Left lobe of liver (tissue), 2 donors: ENCODE measurements around the gene VPS33A. TPM values are rescaled to one million over a fixed set of nuclear protein-coding genes. Genes with fewer than 3 reads are reported as not detected.

Source experiments
- ATAC-seq: fragments of 200-7000 bp; cut with Tn5 transposase; one replicate; pipeline ENCODE4 v1.9.1; 2020; ENCODE audit warnings: mild to moderate bottlenecking, moderate library complexity
- DNase-seq: peaks from one replicate; pipeline ENCODE4 v3.0.0-alpha.2; 2020; ENCODE audit warnings: low spot score
- total RNA-seq: library from RNA; stranded (reverse); gene quantifications from one replicate; pipeline ENCODE4 v1.2.1, GENCODE V29; 2021
- donor health status: DM: no; HTN: no; CAD: no; lungs with moderate emphysema.
- donor health status: DM: no; HTN: yes; CAD: no.

Gene VPS33A
- total RNA-seq, 1 donor from 2014 or later = 8.4 TPM

DNA sequence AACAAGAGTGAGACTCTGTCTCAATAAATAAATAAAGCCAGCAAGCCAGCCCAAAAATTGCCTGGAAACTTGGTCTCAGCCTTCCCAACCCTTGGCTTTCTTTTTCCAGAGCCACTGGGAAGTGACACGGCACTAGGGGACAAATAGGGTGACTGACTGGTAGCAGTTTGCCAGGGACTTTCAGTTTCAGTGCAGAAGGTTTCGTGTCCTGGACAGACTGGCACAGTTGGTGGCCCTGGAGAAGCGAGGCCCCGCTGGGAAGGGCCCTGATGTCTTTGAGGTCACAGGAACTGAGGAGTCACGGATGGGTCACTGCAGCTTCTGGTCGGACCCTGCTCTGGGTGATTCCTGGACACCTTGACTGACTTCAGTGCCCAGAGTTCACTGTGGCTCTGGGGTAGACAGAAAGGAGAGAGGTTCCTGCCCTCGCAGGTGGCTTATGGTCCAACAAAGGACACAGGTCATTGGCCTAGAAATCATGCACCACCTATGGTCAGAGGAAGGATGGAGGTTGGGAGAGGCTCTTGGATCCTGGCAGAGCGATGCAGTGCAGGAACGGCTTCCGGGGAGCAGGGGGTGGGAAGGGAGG is 80.7 kb downstream of the VPS33A start:
- peak; percentile 50 for DNase-seq

DNA sequence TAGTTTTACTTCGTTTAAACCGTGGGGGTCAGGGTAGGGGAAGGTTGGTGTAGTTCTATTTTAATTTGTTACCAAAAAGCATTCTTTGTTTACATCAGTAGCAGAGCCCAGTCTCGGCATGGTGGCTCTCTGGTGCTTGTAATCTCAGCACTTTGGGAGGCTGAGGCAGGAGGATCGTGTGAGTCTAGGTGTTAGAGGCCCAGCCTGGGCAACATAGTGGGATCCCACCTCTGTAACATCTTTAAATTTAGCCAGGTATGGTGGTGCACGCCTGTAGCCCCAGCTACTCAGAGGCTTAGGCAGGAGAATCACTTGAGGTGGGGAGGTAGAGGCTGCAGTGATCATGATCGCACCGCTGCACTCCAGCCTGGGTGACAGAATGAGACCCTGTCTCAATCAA is 81.2 kb downstream of the VPS33A start:
- ATAC-seq = no peak
- DNase-seq = no peak

More for the DNA sequence above, 80.7 kb downstream of the VPS33A start:
- peak; percentile 83 for ATAC-seq

DNA sequence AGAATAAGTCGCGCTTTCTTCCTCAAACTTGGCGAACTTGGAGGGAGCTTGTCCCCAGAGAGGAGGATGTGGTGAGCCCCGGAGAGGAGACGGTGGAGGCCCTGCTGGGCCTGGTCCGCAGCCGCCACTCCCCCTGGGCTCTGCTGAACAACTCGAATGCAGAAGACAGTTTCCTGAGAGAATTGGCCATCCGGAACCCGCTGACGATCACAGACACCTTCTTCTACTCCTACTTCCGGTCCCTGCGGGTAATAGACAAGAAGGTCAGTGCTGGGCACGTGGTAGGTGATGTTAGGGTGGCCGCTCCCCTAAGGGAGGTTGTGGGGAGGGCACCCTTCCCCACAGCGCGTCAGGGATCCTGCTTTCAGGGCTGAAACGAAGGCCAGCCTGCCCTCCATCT is 81.8 kb downstream of the VPS33A start:
- no peak for DNase-seq
- ATAC-seq = no peak

DNA sequence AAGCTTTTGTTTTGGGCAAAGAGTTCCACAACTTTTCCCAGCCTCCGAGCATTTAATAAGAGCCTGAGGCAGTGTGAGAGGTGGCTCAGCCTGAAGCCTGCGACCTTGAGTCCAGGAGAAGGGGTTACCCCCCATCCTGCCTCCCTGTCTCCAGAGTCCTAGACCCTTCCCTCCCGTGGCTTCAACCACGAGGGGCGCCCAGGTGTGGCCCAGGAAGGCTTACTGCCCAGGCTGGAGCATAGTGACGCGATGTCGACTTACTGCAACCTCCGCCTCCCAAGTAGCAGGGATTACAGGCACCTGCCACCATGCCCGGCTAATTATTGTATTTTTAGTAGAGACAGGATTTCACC is 82.7 kb downstream of the VPS33A start:
- no peak for ATAC-seq
- DNase-seq = no peak

DNA sequence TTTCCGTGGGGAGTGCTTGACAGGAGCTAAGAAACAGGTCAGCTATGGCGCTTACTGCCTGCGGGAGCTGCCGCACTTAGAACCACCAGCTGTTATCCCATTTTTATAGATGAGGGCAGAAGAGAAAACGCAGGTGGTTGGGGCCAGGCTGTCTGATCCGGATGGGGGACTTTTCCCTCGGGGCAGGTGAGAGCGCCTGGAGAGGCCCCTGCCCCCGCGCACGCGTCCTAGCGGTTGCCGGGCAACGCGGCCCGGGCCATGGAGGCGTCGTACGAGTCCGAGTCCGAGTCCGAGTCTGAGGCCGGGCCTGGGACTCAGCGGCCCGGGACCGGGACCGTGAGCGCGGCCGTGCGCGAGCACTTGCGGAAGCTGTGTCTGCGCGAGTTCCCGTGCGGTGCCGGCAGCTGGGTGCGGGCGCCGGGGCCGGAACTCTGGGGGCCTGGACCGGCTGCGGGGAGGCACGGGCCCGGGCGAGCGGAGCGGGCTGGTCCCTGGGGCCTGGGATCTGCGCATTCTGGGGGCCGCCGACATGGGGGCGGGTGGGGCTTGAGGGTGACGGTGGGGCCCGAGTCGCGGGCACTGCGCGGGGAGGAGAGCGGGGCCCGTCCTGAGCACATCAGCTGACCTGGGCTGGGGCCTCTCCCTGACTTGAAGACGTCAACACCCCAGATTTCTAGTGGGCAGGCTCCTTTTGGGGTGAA is 83.3 kb downstream of the VPS33A start, which contains the start of gene LRRC43:
TSS of gene LRRC43 (plus strand) at position 237 of the 701 bp plus-strand sequence. CDS start at position 259, 22 bp downstream.
- peak; percentile 72 for ATAC-seq

More for the DNA sequence above, 83.3 kb downstream of the VPS33A start, which contains the start of gene LRRC43:
- peak; percentile 54 for DNase-seq

Other genes with a start within 250 kb of the VPS33A start
- 5.2 TPM for gene BCL7A, start 244.6 kb downstream of the VPS33A start, total RNA-seq
- gene MLXIP, start 187.7 kb downstream of the VPS33A start, total RNA-seq = 19.0 TPM
- gene IL31, start 92.3 kb downstream of the VPS33A start, total RNA-seq = not detected
- gene LRRC43, start 83.4 kb downstream of the VPS33A start, total RNA-seq = 0.35 TPM
- not detected for gene B3GNT4, start 62.8 kb downstream of the VPS33A start, total RNA-seq
- 22.8 TPM for gene DIABLO, start 40.4 kb downstream of the VPS33A start, total RNA-seq
- gene CLIP1, start 156.2 kb upstream of the VPS33A start, total RNA-seq = 38.9 TPM
- 9.9 TPM for gene ZCCHC8, start 234.4 kb upstream of the VPS33A start, total RNA-seq